ENCODE data around the gene SEMA6D. TPM values are rescaled to one million over a fixed set of nuclear protein-coding genes. Genes with fewer than 3 reads are reported as not detected.

The SEMA6D gene
- total RNA-seq, 4 donors from 2014 or later: 12.4 to 120 (median 105) TPM

- no peaks in the 10 kb centered on the region for H3K9me3 ChIP-seq
- no peak overlapping the region for H3K27ac ChIP-seq
- H3K27me3 ChIP-seq: no peaks in the 10 kb centered on the region
- H3K4me3 ChIP-seq: no peak overlapping the region
- peaks cover 0 to 60% (median 1%) of the 10 kb centered on the region in 4 donors for H3K4me1 ChIP-seq
- DNase-seq: no peak
- no peaks in the 10 kb centered on the region for H3K36me3 ChIP-seq
- TF ChIP-seq CTCF (IDR thresholded peaks at IDR 0.05) (no peak), POLR2A (IDR thresholded peaks at IDR 0.05) (no peak)
These were observed 11.1 kb downstream of the SEMA6D start for GRCh38 chr15:47728426-47728825.

- Histone ChIP-seq H3K4me1 (peaks cover 0 to 56% (median 1%) of the 10 kb centered on the region in 4 donors), H3K27ac (peak overlapping the region in 1 of 4 donors; percentile 12), H3K9me3 (no peaks in the 10 kb centered on the region), H3K36me3 (no peaks in the 10 kb centered on the region), H3K27me3 (no peaks in the 10 kb centered on the region), H3K4me3 (no peak overlapping the region)
- peak in 1 of 3 donors; percentile 73 for DNase-seq
- no peak for TF ChIP-seq CTCF (IDR thresholded peaks at IDR 0.05)
- no peak for TF ChIP-seq POLR2A (IDR thresholded peaks at IDR 0.05)
These were observed 11.6 kb downstream of the SEMA6D start for GRCh38 chr15:47728886-47729285.

- Histone ChIP-seq H3K4me3 (no peak overlapping the region), H3K27ac (no peak overlapping the region), H3K4me1 (peaks cover 0 to 37% (median 1%) of the 10 kb centered on the region in 4 donors), H3K36me3 (no peaks in the 10 kb centered on the region), H3K27me3 (no peaks in the 10 kb centered on the region), H3K9me3 (no peaks in the 10 kb centered on the region)
- no peak for DNase-seq
- no peak for TF ChIP-seq POLR2A (IDR thresholded peaks at IDR 0.05)
- TF ChIP-seq CTCF (IDR thresholded peaks at IDR 0.05): no peak
These were observed 13.9 kb downstream of the SEMA6D start for GRCh38 chr15:47731230-47731629.

GRCh38 chr15:47732248-47732647 lies 14.9 kb downstream of the SEMA6D start:
- TF ChIP-seq CTCF (IDR thresholded peaks at IDR 0.05): no peak
- TF ChIP-seq POLR2A (IDR thresholded peaks at IDR 0.05): no peak
- Histone ChIP-seq H3K27me3 (no peaks in the 10 kb centered on the region), H3K27ac (peak overlapping the region in 1 of 4 donors; percentile 10), H3K4me3 (no peak overlapping the region), H3K36me3 (no peaks in the 10 kb centered on the region), H3K4me1 (peaks cover 0 to 38% (median 3%) of the 10 kb centered on the region in 4 donors), H3K9me3 (no peaks in the 10 kb centered on the region)
- DNase-seq: no peak

GRCh38 chr15:47733085-47733484 lies 15.8 kb downstream of the SEMA6D start:
- TF ChIP-seq POLR2A (IDR thresholded peaks at IDR 0.05) (no peak), CTCF (IDR thresholded peaks at IDR 0.05) (no peak)
- H3K27ac ChIP-seq: peak overlapping the region in 1 of 4 donors; percentile 5
- H3K9me3 ChIP-seq: no peaks in the 10 kb centered on the region
- peaks cover 0 to 36% (median 2%) of the 10 kb centered on the region in 4 donors for H3K4me1 ChIP-seq
- no peaks in the 10 kb centered on the region for H3K27me3 ChIP-seq
- no peak for DNase-seq
- H3K4me3 ChIP-seq: no peak overlapping the region
- H3K36me3 ChIP-seq: no peaks in the 10 kb centered on the region

Data from Peyer's patch (tissue), 4 donors.